Lung (tissue), 12 donors: ENCODE measurements around the gene NREP. TPM values are rescaled to one million over a fixed set of nuclear protein-coding genes. Genes with fewer than 3 reads are reported as not detected.
A peak's percentile ranks its signal among the peaks of the same experiment; 100 is the strongest.

ENCODE experiments used
- ATAC-seq: fragments of 200-7000 bp; cut with Tn5 transposase; one replicate; pipeline ENCODE4 v1.9.1; 2020; ENCODE audit warnings: moderate number of reproducible peaks; ENCODE audit not compliant: insufficient read depth, low FRiP score
- DNase-seq, 3 donors: peaks; one replicate each; pipeline ENCODE4 v3.0.0-alpha.2; 2013 to 2017
- H3K27ac ChIP-seq, 2 donors: one replicate each; pipeline ENCODE4 v1.5.1; 2013; ENCODE audit warnings: mild to moderate bottlenecking in 2 of 2, moderate library complexity in 2 of 2, control low read depth in 1 of 2, inconsistent platforms in 1 of 2, low read depth in 1 of 2, low read length in 1 of 2
- H3K27me3 ChIP-seq, 3 donors: one replicate each; pipeline ENCODE4 v1.5.1; 2013; ENCODE audit warnings: low read length in 2 of 3; ENCODE audit not compliant: control insufficient read depth in 3 of 3, insufficient read depth in 3 of 3
- H3K36me3 ChIP-seq, 4 donors: one replicate each; pipeline ENCODE4 v1.5.1; 2013; ENCODE audit warnings: low read length in 4 of 4, mild to moderate bottlenecking in 1 of 4, moderate library complexity in 1 of 4; ENCODE audit not compliant: control insufficient read depth in 4 of 4, insufficient read depth in 4 of 4
- H3K4me1 ChIP-seq, 5 donors: one replicate each; pipeline ENCODE4 v1.5.1; 2013; ENCODE audit warnings: low read length in 5 of 5, mild to moderate bottlenecking in 2 of 5, moderate library complexity in 1 of 5; ENCODE audit not compliant: control insufficient read depth in 5 of 5, insufficient read depth in 5 of 5
- H3K4me3 ChIP-seq: one replicate; pipeline ENCODE4 v1.5.1; 2013; ENCODE audit warnings: mild to moderate bottlenecking, control low read depth, moderate library complexity
- H3K9ac ChIP-seq, 2 donors: one replicate each; pipeline ENCODE4 v1.5.1; 2013; ENCODE audit warnings: low read length in 2 of 2, control low read depth in 1 of 2; ENCODE audit not compliant: insufficient read depth in 1 of 2
- H3K9me3 ChIP-seq, 4 donors: one replicate each; pipeline ENCODE4 v1.5.1; 2013; ENCODE audit warnings: low read length in 3 of 4, mild to moderate bottlenecking in 1 of 4, moderate library complexity in 1 of 4; ENCODE audit not compliant: control insufficient read depth in 4 of 4, insufficient read depth in 3 of 4
- CTCF ChIP-seq: IDR thresholded peaks from 2 replicates; pipeline ENCODE4 v1.5.1; 2012; ENCODE audit warnings: mild to moderate bottlenecking; ENCODE audit errors: control extremely low read depth, extremely low read depth
- WGBS, 2 donors: extraction: QIAGEN DNeasy Blood & Tissue Kit; methylation state at CpG; one replicate each; pipeline ENCODE4 v1.1.7; 2013; 5-methylcytosine and 5-hydroxymethylcytosine counted together
- polyA plus RNA-seq, 2 donors: library from polyadenylated mRNA; stranded (reverse); fragments of 200-250 nt; gene quantifications; one replicate each; pipeline ENCODE4 v1.2.1, GENCODE V29; 2013
- total RNA-seq, 2 donors: library from RNA; depleted of rRNA in 1 of 2; stranded (reverse); fragments of >200 nt in 1 of 2; gene quantifications; one replicate each; pipeline ENCODE4 v1.2.1, GENCODE V29; 2014 to 2021
- donor health status: control.
- donor health status: control.
- donor health status: Bipolar disorder and iron deficiency.
- donor health status: healthy.
- donor health status: DM: yes; HTN: yes; CAD: no.

Gene NREP
- total and polyA plus RNA-seq, 4 donors = 10.8 to 326 (median 16.8) TPM

GRCh38 chr5:111697881-111698757, 58.9 kb downstream of the NREP start:
- H3K36me3 ChIP-seq = no peaks in the 10 kb centered on the region
- no peak overlapping the region for H3K27ac ChIP-seq
- 49 to 67% methylated on average over 6 of the region's 6 CpGs for WGBS, 2 donors
- H3K4me1 ChIP-seq = peaks cover 0 to 30% (median 24%) of the 10 kb centered on the region in 5 donors
- peak; percentile 58 for ATAC-seq
- no peaks in the 10 kb centered on the region for H3K9me3 ChIP-seq
- no peaks in the 10 kb centered on the region for H3K27me3 ChIP-seq
- no peak overlapping the region for H3K4me3 ChIP-seq
- no peak for TF ChIP-seq CTCF
- H3K9ac ChIP-seq = no peak overlapping the region
- peak in 1 of 3 donors; percentile 45 for DNase-seq

- Histone ChIP-seq H3K27ac (no peak overlapping the region), H3K9ac (no peak overlapping the region), H3K36me3 (no peaks in the 10 kb centered on the region), H3K27me3 (no peaks in the 10 kb centered on the region), H3K4me1 (peaks cover 0 to 30% (median 24%) of the 10 kb centered on the region in 5 donors), H3K4me3 (no peak overlapping the region), H3K9me3 (no peaks in the 10 kb centered on the region)
- WGBS, 2 donors = 12 to 20% methylated on average over 6 of the region's 6 CpGs
- TF ChIP-seq CTCF = no peak
- ATAC-seq (no peak), DNase-seq (peak; percentile 51 to 84 (median 84))
Observed at GRCh38 chr5:111697215-111697614, 59.8 kb downstream of the NREP start.

- 72 to 80% methylated on average over 1 of the region's 1 CpG for WGBS, 2 donors
- Histone ChIP-seq H3K4me3 (no peak overlapping the region), H3K36me3 (no peaks in the 10 kb centered on the region), H3K9ac (no peak overlapping the region), H3K4me1 (peaks cover 0 to 30% (median 24%) of the 10 kb centered on the region in 5 donors), H3K27ac (no peak overlapping the region), H3K9me3 (no peaks in the 10 kb centered on the region), H3K27me3 (no peaks in the 10 kb centered on the region)
- DNase-seq (no peak), ATAC-seq (no peak)
- no peak for TF ChIP-seq CTCF
Observed at GRCh38 chr5:111695991-111696390, 61.0 kb downstream of the NREP start.
